ENCODE measurements around the gene KCNJ2.

The KCNJ2 gene

DNA sequence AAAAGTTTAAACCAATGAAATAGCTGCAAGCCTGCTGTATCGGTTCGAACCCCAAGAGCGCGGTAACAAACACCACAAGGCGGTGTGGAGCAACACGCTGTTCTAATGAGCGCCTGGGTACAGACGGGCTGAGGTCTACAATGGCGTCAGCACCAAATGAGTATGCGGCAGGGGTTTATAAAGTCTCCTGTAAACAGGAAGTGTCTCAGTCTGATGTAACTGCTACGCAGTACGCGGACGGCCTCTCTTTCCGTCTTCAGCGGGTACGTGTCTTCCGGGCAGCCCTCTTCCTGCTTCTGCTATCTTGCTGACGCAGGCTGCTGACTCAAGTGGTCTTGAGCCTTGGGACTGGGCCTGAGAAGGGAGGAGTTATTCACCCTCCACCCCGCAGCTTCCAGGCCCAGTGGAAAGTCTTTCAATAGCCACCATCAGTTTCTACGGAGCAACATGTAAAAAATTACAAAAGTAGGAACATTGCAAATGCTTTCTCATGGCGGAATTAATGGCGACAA, 40.5 kb upstream of the KCNJ2 start:
- Histone ChIP-seq H2BK15ac (ENCODE audit: low read depth, poor library complexity, severe bottlenecking) (no peak overlapping the region), H3K4me1 (ENCODE audit: control insufficient read depth, insufficient read depth, low read depth, low read length) (no peaks in the 10 kb centered on the region), H2AK5ac (ENCODE audit: low read length, severe bottlenecking) (no peak overlapping the region), H3K9me3 (ENCODE audit: control insufficient read depth, low read length) (no peaks in the 10 kb centered on the region), H2AFZ (ENCODE audit: low read depth, low read length) (no peak overlapping the region), H3K4ac (ENCODE audit: low read depth in 1 of 2, low read length in 2 of 2) (no peak overlapping the region), H3K9ac (ENCODE audit: low read length) (no peak overlapping the region), H2BK120ac (ENCODE audit: low read depth, low read length) (no peak overlapping the region), H3K4me2 (ENCODE audit: low read length, poor library complexity, severe bottlenecking) (no peak overlapping the region), H4K8ac (ENCODE audit: low read length) (no peak overlapping the region), H3K14ac (ENCODE audit: low read length in 2 of 2) (no peak overlapping the region), H4K91ac (ENCODE audit: low read length) (no peak overlapping the region), H3K4me3 (ENCODE audit: insufficient read depth in 1 of 2, low read depth in 1 of 2, low read length in 2 of 2) (no peak overlapping the region), H3K27me3 (ENCODE audit: control insufficient read depth in 1 of 2, insufficient read depth in 1 of 2, low read length in 2 of 2) (no peaks in the 10 kb centered on the region), H3K23ac (ENCODE audit: low read length in 2 of 2) (no peak overlapping the region), H3K79me1 (replicated peaks; ENCODE audit: low read length, poor library complexity, severe bottlenecking) (peaks cover 15% of the 10 kb centered on the region), H3K27ac (ENCODE audit: low read length, poor library complexity, severe bottlenecking) (no peak overlapping the region), H3K18ac (ENCODE audit: low read depth in 1 of 2, low read length in 2 of 2) (no peak overlapping the region), H2BK12ac (ENCODE audit: low read length in 2 of 2) (no peak overlapping the region), H2BK5ac (ENCODE audit: low read depth, low read length, poor library complexity, severe bottlenecking) (no peak overlapping the region), H3K36me3 (ENCODE audit: control insufficient read depth in 1 of 2, insufficient read depth in 2 of 2, low read depth in 1 of 2, low read length in 2 of 2) (peaks cover 0 to 18% of the 10 kb centered on the region in 2 experiments)
- DNase-seq, result no peak
- 95% methylated on average over 23 of the region's 23 CpGs for WGBS

DNA sequence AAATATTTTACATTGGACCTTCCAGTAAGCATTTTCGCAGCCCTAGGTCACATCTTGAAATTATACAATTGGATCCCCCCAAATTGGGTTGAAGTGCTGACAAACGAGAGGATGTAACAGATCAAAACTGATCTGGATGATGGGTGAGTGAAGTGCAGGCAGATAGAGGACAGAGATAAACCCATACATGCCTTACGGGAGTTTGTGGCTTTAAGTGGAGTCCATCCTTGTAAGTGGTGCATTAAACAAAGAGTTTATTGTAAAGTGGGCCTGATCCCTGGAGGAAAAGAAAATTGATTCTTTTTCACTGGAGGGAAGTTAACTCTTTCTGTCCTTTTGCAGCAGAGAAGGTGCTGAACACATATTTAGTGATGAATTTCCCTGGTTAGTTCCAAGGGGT, 39.0 kb upstream of the KCNJ2 start:
- H2AK5ac ChIP-seq (ENCODE audit: low read length, severe bottlenecking), result no peak overlapping the region
- H3K4me2 ChIP-seq (ENCODE audit: low read length, poor library complexity, severe bottlenecking), result no peak overlapping the region
- H3K36me3 ChIP-seq (ENCODE audit: control insufficient read depth in 1 of 2, insufficient read depth in 2 of 2, low read depth in 1 of 2, low read length in 2 of 2), result peaks cover 0 to 21% of the 10 kb centered on the region in 2 experiments
- no peaks in the 10 kb centered on the region for H3K27me3 ChIP-seq (ENCODE audit: control insufficient read depth in 1 of 2, insufficient read depth in 1 of 2, low read length in 2 of 2)
- H2BK15ac ChIP-seq (ENCODE audit: low read depth, poor library complexity, severe bottlenecking), result no peak overlapping the region
- 36% methylated on average over 2 of the region's 3 CpGs for WGBS
- no peak overlapping the region for H3K23ac ChIP-seq (ENCODE audit: low read length in 2 of 2)
- no peak overlapping the region for H3K4ac ChIP-seq (ENCODE audit: low read depth in 1 of 2, low read length in 2 of 2)
- no peak overlapping the region for H3K27ac ChIP-seq (ENCODE audit: low read length, poor library complexity, severe bottlenecking)
- H3K18ac ChIP-seq (ENCODE audit: low read depth in 1 of 2, low read length in 2 of 2), result no peak overlapping the region
- no peak overlapping the region for H3K4me3 ChIP-seq (ENCODE audit: insufficient read depth in 1 of 2, low read depth in 1 of 2, low read length in 2 of 2)
- H3K4me1 ChIP-seq (ENCODE audit: control insufficient read depth, insufficient read depth, low read depth, low read length), result no peaks in the 10 kb centered on the region
- H4K91ac ChIP-seq (ENCODE audit: low read length), result no peak overlapping the region
- no peak overlapping the region for H3K9ac ChIP-seq (ENCODE audit: low read length)
- H2AFZ ChIP-seq (ENCODE audit: low read depth, low read length), result no peak overlapping the region
- no peak overlapping the region for H2BK5ac ChIP-seq (ENCODE audit: low read depth, low read length, poor library complexity, severe bottlenecking)
- H2BK12ac ChIP-seq (ENCODE audit: low read length in 2 of 2), result no peak overlapping the region
- DNase-seq, result no peak
- no peak overlapping the region for H4K8ac ChIP-seq (ENCODE audit: low read length)
- no peak overlapping the region for H3K14ac ChIP-seq (ENCODE audit: low read length in 2 of 2)
- no peak overlapping the region for H2BK120ac ChIP-seq (ENCODE audit: low read depth, low read length)
- H3K9me3 ChIP-seq (ENCODE audit: control insufficient read depth, low read length), result no peaks in the 10 kb centered on the region
- H3K79me1 ChIP-seq (replicated peaks; ENCODE audit: low read length, poor library complexity, severe bottlenecking), result peaks cover 12% of the 10 kb centered on the region

DNA sequence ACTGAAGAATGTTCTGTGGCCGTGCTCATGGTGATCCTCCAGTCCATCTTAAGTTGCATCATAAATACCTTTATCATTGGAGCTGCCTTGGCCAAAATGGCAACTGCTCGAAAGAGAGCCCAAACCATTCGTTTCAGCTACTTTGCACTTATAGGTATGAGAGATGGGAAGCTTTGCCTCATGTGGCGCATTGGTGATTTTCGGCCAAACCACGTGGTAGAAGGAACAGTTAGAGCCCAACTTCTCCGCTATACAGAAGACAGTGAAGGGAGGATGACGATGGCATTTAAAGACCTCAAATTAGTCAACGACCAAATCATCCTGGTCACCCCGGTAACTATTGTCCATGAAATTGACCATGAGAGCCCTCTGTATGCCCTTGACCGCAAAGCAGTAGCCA, 36.8 kb upstream of the KCNJ2 start:
- Histone ChIP-seq H3K27me3 (ENCODE audit: control insufficient read depth in 1 of 2, insufficient read depth in 1 of 2, low read length in 2 of 2) (no peaks in the 10 kb centered on the region), H2BK12ac (ENCODE audit: low read length in 2 of 2) (no peak overlapping the region), H3K18ac (ENCODE audit: low read depth in 1 of 2, low read length in 2 of 2) (no peak overlapping the region), H3K27ac (ENCODE audit: low read length, poor library complexity, severe bottlenecking) (no peak overlapping the region), H3K79me1 (replicated peaks; ENCODE audit: low read length, poor library complexity, severe bottlenecking) (peaks cover 11% of the 10 kb centered on the region), H3K36me3 (ENCODE audit: control insufficient read depth in 1 of 2, insufficient read depth in 2 of 2, low read depth in 1 of 2, low read length in 2 of 2) (peaks cover 0 to 21% of the 10 kb centered on the region in 2 experiments), H3K9ac (ENCODE audit: low read length) (no peak overlapping the region), H3K4me1 (ENCODE audit: control insufficient read depth, insufficient read depth, low read depth, low read length) (peaks cover 4% of the 10 kb centered on the region), H2BK5ac (ENCODE audit: low read depth, low read length, poor library complexity, severe bottlenecking) (no peak overlapping the region), H3K14ac (ENCODE audit: low read length in 2 of 2) (no peak overlapping the region), H4K8ac (ENCODE audit: low read length) (no peak overlapping the region), H3K23ac (ENCODE audit: low read length in 2 of 2) (no peak overlapping the region), H2BK15ac (ENCODE audit: low read depth, poor library complexity, severe bottlenecking) (no peak overlapping the region), H2AFZ (ENCODE audit: low read depth, low read length) (no peak overlapping the region), H3K9me3 (ENCODE audit: control insufficient read depth, low read length) (no peaks in the 10 kb centered on the region), H2AK5ac (ENCODE audit: low read length, severe bottlenecking) (no peak overlapping the region), H4K91ac (ENCODE audit: low read length) (no peak overlapping the region), H3K4ac (ENCODE audit: low read depth in 1 of 2, low read length in 2 of 2) (no peak overlapping the region), H3K4me2 (ENCODE audit: low read length, poor library complexity, severe bottlenecking) (no peak overlapping the region), H2BK120ac (ENCODE audit: low read depth, low read length) (no peak overlapping the region), H3K4me3 (ENCODE audit: insufficient read depth in 1 of 2, low read depth in 1 of 2, low read length in 2 of 2) (no peak overlapping the region)
- WGBS, result 99% methylated on average over 11 of the region's 11 CpGs
- DNase-seq, result no peak

DNA sequence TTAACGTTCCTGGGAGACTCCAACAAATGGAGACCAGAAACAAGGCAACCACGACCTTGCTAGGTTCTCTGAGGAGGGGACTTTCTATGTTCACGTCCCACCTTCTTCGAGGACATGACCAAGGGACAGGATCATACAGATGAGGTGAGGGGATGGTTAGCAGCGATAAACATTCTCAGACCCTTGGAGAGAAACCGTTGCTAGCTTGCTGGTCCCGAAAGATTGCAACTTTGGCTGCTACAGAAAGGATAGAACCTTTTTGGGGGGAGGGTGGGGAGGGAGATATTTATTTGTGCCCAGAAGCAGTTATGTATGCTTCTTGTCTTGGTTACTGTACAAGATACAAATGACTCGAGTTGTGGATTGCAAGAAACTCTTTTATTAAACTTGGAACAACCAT, 35.3 kb upstream of the KCNJ2 start:
- H3K4me2 ChIP-seq (ENCODE audit: low read length, poor library complexity, severe bottlenecking), result no peak overlapping the region
- H3K9ac ChIP-seq (ENCODE audit: low read length), result no peak overlapping the region
- H2BK5ac ChIP-seq (ENCODE audit: low read depth, low read length, poor library complexity, severe bottlenecking), result no peak overlapping the region
- H3K27me3 ChIP-seq (ENCODE audit: control insufficient read depth in 1 of 2, insufficient read depth in 1 of 2, low read length in 2 of 2), result no peaks in the 10 kb centered on the region
- DNase-seq, result no peak
- no peak overlapping the region for H3K27ac ChIP-seq (ENCODE audit: low read length, poor library complexity, severe bottlenecking)
- no peak overlapping the region for H2BK120ac ChIP-seq (ENCODE audit: low read depth, low read length)
- no peak overlapping the region for H3K14ac ChIP-seq (ENCODE audit: low read length in 2 of 2)
- H2AFZ ChIP-seq (ENCODE audit: low read depth, low read length), result no peak overlapping the region
- H4K91ac ChIP-seq (ENCODE audit: low read length), result no peak overlapping the region
- H3K23ac ChIP-seq (ENCODE audit: low read length in 2 of 2), result no peak overlapping the region
- H3K9me3 ChIP-seq (ENCODE audit: control insufficient read depth, low read length), result no peaks in the 10 kb centered on the region
- H3K4ac ChIP-seq (ENCODE audit: low read depth in 1 of 2, low read length in 2 of 2), result no peak overlapping the region
- H2BK15ac ChIP-seq (ENCODE audit: low read depth, poor library complexity, severe bottlenecking), result no peak overlapping the region
- H2BK12ac ChIP-seq (ENCODE audit: low read length in 2 of 2), result no peak overlapping the region
- H3K4me3 ChIP-seq (ENCODE audit: insufficient read depth in 1 of 2, low read depth in 1 of 2, low read length in 2 of 2), result no peak overlapping the region
- peaks cover 0 to 16% of the 10 kb centered on the region in 2 experiments for H3K36me3 ChIP-seq (ENCODE audit: control insufficient read depth in 1 of 2, insufficient read depth in 2 of 2, low read depth in 1 of 2, low read length in 2 of 2)
- 95% methylated on average over 8 of the region's 8 CpGs for WGBS
- no peak overlapping the region for H2AK5ac ChIP-seq (ENCODE audit: low read length, severe bottlenecking)
- H4K8ac ChIP-seq (ENCODE audit: low read length), result no peak overlapping the region
- H3K4me1 ChIP-seq (ENCODE audit: control insufficient read depth, insufficient read depth, low read depth, low read length), result peaks cover 6% of the 10 kb centered on the region
- H3K18ac ChIP-seq (ENCODE audit: low read depth in 1 of 2, low read length in 2 of 2), result no peak overlapping the region
- H3K79me1 ChIP-seq (replicated peaks; ENCODE audit: low read length, poor library complexity, severe bottlenecking), result peaks cover 7% of the 10 kb centered on the region
